ENCODE measurements around the gene XPO4.
"Not testable (repeated sequence)": the region's sequence is repeated elsewhere in the genome, so short reads cannot be mapped to it uniquely, and the experiment has no call there.

XPO4 gene

DNA sequence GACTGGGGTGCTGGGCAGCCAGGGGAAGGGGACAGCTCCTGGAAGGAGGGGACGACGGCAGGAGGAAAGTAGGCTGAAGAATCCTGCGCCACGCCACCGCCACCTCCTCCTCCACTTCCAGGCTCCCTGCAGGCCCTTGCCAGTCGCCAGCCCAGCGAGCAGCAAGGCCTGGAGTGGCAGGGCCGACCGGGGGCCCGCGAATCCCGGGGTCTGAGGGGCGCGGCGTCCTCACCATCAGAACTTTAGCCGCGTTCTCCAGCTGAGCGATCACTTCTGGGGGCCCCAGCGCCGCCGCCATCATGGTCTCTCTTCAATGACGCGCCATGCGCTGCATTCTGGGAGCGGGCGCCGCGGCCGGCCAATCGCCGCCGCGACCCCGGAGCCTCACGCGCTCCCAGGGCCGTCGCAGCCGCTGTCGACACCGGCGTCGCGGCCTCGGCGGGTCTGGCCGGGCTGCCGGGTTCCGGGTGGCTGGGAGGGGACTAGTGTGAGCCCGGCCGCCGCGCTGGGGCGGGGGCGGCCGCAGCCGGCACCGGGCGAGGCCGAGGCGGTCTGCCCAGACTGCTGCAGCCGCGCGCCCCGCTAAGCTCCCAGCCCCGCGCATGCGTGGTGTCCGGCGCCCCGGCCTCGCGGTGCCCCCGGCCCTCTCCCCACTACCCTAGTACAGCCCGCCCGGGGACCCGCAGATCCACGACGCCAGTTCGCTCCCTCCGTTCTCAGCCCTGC lies at the start of gene XPO4:
Gene XPO4, minus strand, starts transcription at position 309 of the 726 bp plus-strand sequence. Its CDS starts 8 bp downstream, at position 301.
- DNase-seq (ENCODE audit: low spot score), result peak; percentile 94

DNA sequence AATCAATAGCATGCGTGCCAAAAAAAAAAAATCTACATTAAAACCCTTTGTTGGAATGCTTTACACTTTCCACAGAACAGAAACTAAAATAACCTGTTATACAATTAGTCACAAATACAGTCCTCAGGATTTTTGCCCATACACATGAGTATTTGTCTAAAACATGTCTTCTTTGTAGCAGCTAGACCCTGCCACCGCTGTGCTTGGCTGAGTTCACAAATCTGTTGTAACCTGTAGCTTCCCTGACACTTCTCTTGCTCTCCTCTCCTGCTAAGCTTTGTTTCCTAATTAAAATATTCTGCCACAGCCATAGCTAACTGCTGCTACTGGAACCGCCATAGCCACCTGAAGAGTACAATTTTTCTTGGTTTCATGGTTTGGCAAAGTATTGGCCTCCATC lies 45.5 kb upstream of the XPO4 start:
- DNase-seq (ENCODE audit: low spot score), result not testable (repeated sequence)

DNA sequence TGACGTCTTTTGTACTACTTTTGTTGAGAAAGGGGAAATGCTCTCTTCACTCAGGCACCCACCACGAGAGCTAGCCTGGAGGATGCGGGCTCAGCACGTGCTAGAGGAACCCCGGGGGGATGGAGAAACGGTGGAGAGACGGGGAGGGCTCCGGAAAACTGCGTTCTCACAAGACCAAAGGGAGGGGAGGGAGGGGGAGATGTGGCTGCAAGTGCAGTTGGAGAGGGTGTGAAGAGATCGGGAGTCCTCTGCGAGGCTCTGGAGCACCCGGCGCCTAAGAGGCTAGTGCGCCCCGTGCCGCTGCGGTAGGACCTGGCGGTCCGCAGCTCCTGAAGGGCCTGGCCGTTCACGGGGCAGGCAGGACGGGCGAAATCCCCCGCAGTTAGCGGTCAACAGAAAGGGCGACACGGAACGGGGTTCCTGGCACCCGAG lies 43.4 kb upstream of the XPO4 start:
- no peak for DNase-seq (ENCODE audit: low spot score)

DNA sequence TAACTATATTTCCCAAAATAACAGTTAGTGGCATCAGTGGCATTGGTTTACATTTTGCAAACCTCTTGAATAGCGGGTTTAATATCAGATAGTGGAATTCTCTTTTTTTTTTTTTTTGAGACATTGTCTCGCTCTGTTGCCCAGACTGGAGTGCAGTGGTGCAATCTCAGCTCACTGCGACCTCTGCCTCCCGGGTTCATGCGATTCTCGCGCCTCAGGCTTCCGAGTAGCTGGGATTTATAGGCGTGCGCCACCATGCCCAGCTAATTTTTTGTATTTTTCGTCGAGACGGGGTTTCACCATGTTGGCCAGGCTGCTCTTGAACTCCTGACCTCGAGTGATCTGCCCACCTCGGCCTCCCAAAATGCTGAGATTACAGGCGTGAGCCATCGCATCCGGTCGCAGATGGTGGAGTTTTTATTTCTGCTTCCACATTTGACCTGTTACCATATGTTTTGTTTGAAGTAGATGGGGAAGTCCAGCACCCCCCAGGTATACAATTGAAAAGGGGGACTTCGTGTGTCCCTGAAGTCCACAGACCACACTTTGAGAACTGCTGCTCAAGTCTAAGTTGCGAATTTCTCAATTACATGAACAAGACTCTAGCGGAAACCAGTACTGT lies 40.5 kb upstream of the XPO4 start:
- no peak for DNase-seq (ENCODE audit: low spot score)

DNA sequence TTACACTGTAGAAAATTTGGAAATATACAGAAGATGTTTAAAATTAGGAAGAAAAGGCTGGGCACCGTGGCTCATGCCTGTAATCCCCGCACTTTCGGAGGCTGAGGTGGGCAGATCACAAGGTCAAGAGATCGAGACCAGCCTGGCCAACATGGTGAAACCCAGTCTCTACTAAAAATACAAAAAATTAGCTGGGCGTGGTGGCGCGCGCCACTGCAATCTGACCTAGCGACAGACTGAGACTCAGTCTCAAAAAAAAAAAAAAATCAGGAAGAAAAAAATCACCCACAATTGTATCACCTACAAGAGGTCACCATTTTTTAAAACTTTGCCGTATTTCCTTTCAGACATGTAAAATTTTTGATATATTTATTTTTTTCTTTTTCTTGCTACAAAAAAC lies 38.0 kb upstream of the XPO4 start:
- DNase-seq (ENCODE audit: low spot score), result not testable (repeated sequence)

DNA sequence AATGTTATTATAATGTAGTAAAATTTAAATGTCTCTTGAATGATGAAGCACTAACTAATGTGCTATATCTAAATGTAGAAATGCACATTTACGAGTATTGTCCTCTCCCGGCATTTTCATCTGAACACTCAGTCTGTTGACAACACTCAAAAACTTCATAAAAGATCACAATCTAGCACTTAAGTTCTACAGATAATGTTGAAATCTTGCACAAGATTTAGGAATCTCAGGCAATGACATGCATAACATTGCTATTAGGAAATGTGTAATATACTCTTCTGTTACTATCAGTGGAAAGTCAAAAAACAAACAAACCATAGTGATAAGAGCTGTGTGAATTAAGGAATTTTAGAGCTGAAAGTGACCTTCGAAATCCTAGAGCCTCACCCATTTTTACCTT lies 37.5 kb upstream of the XPO4 start:
- peak; percentile 30 for DNase-seq (ENCODE audit: low spot score)

DNA sequence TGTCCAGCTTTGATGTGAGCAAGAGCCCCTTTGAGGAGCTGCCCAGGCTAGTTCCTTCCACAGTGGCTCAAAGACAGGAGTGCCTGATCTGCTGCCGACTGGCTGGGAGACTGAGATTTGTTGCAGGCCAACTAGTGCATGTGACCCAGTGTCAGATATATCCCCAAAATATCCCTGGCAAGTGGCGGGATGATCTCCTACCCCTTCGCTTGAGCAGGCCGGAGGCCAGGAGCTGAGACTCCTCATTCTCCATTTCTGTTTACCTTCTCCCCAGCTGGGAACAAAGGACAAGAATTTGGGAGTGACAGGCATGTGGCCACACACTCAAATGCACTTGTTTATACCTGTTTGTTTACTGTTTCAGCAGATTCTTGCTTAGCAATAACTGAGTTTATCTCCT lies 37.1 kb upstream of the XPO4 start:
- DNase-seq (ENCODE audit: low spot score), result no peak

DNA sequence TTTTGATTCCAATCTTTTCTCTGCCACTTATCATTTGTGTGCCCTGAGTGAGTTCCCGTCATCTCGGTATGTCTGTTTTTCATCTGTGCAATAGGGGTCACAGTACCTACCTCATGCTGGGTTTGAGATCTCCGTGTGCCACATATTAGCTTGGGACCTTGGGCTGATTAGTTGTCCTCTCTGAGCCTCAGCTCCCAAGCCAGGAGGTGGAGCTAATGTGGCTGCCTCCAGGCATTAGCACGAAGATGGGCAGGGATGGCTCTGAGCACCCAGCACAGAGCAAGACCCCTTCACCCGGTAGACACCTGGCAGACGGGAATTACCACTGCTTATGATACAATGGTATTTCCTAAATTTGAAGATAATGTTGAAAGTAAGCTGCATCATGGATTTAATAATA lies 35.8 kb upstream of the XPO4 start:
- DNase-seq (ENCODE audit: low spot score), result no peak

DNA sequence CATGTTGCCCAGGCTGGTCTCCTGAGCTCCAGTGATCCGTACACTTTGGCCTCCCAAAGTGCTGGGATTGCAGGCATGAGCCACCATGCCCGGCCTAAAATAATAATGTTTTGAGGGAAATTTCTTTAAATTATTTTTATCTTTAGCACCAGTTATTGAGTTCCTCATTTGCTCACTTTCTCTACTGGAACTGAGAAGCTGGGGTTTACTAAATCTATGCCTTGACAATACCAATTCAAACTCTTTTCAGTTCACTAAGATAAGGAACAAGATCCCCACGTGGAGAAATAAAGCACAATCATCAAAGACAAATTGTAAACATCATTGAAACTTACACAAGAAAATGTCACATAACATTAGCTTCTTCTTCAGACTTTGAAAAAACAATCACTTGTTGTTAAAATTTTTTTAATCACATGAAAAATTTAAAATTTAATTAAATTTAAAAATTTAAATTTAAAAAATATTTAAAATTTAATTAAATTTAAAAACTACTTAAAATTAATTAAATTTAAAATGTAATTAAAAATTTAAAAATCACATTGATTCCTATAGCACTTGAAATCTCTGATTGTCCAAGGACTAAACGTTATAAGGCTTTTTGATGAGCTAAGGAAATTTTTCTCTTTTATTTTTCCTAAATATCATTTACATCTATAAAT lies 25.2 kb upstream of the XPO4 start:
- no peak for DNase-seq (ENCODE audit: low spot score)

DNA sequence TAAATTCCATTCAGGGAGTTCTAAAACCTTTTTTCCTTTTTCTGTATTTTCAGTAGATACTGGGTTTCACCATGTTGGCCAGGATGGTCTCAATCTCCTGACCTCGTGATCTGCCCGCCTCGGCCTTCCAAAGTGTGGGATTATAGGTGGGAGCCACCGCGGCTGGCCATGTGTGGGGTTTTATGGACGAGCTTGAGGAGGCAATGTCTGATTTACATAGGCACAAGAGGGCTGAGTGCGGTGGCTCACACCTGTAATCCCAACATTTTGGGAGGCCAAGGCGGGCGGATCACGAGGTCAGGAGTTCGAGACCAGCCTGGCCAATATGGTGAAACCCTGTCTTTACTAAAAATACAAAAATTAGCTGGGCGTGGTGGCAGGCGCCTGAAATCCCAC lies 22.8 kb upstream of the XPO4 start:
- not testable (repeated sequence) for DNase-seq (ENCODE audit: low spot score)

DNA sequence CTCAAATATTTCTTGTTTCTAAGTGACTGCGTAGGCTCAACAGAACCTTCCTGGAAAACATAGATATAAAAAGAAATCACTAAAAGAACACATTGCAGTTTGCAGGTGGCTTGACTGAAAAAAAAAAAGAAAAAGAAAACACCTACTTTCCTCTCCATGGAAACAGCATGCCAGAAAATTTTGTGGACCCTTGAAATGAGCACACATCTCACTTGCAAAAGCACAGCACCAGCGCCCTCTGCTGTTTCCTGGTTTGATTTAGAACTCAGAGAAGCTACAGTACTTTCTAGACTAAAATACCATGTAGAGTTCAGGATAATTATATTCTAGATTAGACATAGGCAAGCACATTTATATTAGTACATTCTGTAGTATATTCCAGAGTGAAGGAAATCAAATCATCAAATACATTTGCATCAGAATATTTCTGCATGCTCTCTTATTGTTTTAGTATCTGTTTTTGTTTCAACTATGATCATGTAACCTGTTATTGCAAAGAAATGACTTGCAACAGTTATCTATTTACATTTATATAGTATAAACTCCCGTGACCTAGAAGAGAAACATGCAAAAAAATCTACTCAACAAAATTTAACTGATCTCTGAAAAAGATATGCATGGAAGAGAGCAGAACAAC lies 22.3 kb upstream of the XPO4 start:
- peak; percentile 48 for DNase-seq (ENCODE audit: low spot score)

DNA sequence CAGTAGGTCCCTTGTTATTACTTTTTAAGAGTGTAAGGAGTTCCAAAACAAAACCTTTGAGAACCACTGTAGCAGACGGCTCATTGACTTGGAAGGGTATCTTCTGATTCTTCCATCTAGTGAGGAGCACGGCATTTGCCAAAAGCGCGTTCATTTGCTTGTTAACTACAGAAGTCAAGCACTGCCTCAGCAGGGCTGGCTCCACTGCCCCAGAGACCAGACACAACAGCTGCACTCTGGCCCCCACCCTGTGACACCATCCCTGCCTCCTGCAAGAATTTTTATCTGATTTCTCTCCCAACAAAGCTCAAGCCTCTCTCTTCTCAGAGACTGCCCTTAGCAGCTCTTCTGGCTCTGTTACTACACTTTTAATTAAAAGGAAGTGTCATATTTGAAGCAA lies 20.7 kb upstream of the XPO4 start:
- no peak for DNase-seq (ENCODE audit: low spot score)

DNA sequence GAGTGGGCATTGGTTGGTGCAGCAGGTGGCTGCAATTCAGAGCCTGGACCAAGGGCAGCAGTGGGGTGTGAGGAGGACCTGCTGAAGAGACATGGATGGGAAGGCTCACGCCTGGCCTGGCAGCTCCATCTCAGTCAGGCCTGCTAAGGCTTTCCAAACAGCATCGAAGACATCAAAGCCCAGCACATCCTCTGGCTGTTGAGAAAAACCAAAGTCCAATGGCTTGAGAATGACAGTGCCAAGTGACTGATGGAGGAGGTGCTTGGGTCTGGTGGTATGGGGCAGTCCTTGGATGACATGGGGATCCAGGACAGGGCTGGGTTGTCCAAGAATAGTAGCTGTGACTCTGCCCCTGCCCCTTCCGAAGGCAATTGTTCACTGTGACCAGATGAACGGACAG lies 19.0 kb upstream of the XPO4 start:
- DNase-seq (ENCODE audit: low spot score), result no peak

DNA sequence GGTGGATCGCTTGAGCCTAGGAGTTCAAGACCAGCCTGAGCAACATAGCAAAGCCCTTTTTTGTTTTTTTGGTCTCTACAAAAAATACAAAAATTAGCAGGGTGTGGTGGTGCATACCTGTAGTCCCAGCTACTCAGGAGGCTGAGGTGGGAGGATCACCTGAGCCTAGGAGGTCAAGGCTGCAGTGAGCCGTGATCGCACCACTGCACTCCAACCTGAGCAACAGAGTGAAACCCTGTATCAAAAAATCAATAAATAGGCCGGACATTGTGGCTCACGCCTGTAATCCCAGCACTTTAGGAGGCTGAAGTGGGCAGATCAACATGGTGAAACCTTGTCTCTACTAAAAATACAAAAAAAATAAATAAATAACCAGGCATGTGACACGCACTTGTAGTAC lies 13.1 kb upstream of the XPO4 start:
- not testable (repeated sequence) for DNase-seq (ENCODE audit: low spot score)

DNA sequence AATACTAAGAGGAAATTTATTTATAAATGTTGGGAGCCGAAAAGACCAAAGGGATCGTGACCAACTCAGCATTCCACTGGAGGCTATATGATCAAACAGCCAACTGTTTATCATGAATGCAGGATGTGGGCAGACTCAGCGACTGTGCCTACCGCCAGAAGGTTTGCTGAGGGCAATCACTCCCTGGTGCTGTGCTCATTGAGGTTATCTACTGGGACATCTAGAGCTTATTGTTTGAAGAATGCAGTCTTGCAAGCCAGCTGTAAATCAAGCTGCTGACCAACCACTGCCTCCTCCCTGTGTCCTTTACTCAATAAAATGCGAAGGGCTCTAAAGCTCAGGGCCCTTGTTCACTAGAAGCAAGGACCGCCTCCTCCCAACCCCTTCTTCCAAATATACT lies 8.5 kb upstream of the XPO4 start:
- no peak for DNase-seq (ENCODE audit: low spot score)

DNA sequence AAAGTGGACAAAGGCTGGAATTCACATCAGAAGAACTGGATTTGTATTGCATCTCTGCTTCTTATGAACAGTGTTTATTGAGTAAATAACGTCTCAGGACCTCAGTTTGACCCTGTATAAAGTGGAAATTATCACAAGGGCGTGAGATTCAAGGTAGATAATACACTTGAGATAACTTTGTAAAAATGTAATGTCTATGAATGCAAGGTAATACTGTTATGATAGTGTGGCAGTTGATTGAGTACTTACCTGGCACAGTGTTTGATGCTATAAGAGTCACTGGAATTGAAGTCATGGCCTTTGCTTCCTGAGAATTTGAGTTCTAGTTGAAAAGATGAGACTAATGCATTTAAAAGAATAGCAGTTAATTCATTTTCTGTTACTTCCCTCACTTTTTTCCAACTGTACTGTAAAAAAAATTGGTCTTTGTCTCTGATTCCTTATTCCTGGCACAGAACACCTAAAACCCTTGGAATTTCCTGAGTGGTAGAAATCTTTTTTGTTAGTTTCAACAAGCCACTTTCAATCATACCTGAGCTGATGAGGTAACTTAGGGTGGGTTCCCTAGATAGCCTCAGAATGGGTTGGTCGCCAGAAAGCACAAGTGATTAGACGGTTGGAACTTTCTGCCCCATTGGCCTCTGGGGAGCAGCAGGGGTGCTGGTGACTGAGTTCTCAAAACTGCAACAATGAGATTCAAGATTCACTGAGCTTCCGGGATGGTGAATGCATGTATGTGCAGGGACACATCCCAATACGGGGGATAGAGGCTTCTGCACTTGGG lies 6.4 kb upstream of the XPO4 start:
- DNase-seq (ENCODE audit: low spot score), result no peak

DNA sequence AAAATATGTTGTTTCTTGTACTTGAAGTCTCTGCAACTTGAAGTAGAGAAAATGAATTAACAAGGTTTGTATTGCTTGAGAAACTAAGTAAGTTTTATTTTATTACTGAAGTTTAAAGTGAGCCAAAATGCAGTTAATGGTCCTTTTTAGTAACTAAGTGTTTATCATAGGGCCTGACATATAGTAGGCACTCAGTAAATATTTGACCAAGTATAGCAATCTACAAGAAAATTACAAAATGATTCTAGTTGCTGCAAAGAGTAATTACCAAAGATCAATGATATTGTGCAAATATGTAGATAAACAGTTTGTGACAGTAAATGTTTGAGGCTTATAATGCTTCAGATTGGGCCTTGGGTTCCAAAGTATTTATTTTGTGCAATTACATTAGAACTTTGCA lies 2.4 kb upstream of the XPO4 start:
- DNase-seq (ENCODE audit: low spot score), result no peak

DNA sequence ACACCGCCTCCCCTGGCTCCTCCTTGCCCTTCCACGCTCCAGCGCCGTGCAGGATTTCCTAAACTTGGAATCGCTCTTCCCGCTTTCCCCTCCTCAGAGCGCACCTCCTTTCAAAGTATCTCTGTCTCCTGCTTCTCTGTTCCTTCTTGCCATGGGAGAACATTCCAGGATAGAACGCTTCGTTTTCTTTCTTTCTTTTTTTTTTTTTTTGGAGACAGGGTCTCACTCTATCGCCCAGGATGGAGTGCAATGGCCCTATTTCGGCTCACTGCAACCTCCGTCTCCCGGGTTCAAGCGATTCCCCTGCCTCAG lies 574 bp upstream of the XPO4 start:
- DNase-seq (ENCODE audit: low spot score), result no peak

DNA sequence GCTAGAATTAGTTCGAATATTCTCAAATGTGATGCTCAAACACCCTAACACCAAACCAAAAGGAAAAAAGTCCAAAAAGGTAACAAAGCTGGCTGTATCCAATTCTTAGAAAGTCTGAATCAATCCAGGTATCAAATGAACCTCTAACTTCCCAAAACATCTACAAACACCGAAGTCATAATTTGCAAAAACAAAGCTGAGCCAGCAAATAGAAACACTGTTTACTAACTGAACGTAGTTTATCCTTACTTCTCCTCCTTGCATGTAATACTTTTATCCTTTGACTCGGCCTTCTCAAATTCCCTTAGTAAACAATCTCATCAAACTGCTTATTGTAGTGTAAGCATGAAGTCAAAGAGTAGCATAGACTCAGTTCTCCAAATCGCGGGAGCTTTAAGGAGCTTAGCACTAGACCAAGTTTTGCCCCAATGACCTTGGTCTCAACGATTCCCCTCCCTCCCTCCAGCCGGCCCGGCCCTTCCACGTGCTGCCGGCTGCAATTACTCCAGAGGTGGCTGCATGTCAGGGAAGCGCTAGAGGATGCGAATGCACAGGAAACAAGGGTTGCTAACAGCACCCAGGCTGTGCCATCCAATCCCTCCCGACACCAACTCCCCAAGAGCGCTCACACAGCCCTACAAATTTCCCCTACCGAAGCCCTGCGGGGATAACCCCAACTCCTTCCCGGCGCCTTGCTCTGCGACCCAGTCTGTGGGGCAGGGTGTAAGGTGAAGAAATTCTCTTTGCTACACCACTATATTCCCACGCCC lies 693 bp downstream of the XPO4 start:
- peak; percentile 44 for DNase-seq (ENCODE audit: low spot score)

DNA sequence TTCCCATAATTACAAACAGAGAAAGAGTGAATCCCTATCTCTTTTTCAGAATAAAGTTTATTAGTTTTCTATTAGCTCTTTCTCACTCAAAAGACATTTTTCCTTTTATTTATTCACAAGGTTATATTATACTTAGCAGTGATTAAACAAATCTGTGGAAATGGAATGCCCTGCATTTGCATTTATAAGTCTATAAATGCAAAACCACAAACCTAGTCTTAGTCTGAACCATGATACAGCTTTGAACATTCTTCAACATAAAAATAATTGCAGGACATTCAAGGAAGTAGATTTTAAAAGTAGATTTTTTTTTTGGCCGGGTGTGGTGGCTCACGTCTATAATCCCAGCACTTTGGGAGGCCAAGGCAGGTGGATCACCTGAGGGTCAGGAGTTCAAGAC lies 8.3 kb downstream of the XPO4 start:
- no peak for DNase-seq (ENCODE audit: low spot score)

DNA sequence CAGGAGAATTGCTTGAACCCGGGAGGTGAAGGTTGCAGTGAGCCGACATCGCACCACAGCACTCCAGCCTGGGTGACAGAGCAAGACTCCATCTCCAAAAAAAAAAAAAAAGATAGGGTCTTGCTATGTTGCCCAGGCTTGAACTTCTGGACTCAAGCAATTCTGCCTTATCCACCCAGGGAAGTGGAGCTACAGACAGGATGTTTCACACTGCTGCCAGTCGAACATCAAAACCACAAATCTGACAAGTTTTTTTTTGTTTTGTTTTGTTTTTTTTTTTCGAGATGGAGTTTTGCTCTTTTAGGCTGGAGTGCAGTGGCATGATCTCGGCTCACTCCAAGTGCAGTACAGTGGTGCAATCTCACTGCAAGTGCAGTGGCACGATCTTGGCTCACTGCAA lies 10.8 kb downstream of the XPO4 start:
- DNase-seq (ENCODE audit: low spot score), result no peak

DNA sequence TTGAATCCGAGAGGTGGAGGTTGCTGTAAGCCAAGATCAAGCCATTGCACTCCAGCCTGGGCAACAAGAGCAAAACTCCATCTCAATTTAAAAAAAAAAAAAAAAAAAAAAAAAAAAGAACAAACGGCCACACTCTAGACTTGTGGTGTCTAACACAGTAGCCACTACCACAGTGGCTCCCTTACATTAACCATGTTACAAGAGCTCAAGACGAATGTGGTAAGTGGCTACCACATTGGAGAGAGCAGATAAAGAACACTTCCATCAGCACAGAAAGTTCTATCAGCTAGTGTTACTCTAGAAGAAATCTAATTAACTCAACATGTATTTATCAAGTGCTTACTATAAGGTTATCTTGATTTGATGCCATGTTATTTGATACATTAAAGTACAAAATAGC lies 11.5 kb downstream of the XPO4 start:
- DNase-seq (ENCODE audit: low spot score), result no peak

Measured in AG08396 (cell line).